Activated CD4-positive, CD25-positive, alpha-beta regulatory T cell (primary cell): ENCODE data around the gene ADAMTS14.

Source experiments
- DNase-seq, 4 experiments: peaks; one replicate each; lab custom pipeline; 2025; lab: John Stamatoyannopoulos, UW

The ADAMTS14 gene

DNA sequence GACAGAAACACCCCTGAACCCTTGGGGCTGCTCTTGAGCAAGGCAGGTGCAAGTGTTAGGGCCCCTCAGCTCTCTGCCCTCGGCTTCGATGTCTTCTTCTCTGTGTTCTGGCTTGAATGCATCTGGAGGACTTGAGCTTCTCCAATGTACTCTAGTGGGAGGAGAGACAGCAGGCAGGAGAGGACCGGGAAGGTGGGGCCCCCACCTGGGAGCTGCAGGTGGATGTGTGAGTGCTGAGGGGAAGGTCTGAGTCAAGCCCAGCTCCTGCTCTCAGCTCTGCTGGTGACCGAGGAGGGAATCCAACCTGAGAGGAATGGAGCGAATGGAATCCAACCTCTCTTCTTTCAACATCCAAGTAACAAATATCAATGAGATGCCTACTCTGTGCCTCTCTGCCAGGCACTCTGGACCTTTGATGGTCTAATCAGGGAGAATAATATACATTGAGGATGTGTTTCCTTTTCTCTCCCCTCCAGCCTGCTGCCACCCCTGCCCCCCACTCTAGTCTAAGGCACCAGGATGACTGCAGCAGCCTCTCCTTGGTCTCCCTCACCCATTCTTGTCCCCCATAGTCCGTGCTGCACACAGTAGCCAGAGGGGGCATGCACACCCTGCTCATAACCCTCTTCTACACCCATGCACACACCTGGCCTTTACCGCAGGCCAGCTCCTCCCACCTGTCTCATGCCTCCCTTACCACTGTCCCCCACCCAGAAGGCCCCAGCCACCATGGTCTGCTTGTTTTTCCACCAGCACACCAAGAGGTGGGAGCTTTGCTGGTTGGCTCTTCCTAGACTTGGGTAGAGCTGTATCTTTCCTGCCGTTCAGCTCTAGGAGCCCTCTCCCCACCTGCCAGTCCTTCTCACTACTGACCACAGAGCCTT lies 99.2 kb downstream of the ADAMTS14 start:
- DNase-seq = no peak

DNA sequence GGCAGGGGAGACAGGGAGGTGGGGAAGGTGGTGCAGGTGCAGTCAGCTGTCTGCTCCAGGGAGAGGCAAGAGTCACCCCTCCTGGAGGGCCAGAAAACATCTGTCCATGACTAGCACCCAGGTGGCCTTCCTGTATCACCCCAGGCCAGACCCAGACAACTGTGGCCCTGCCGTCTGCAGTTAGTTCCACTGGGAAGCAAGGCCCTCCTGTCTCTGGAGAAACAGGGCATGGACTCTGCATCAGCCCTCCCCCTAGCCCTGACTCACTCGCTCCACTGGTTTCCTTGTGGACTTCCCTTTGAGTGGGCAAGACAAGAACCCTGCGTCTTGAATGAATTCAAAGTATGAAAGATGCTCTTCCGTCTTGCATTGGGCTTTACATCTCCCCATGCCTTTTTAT lies 100.3 kb downstream of the ADAMTS14 start:
- no peak for DNase-seq

DNA sequence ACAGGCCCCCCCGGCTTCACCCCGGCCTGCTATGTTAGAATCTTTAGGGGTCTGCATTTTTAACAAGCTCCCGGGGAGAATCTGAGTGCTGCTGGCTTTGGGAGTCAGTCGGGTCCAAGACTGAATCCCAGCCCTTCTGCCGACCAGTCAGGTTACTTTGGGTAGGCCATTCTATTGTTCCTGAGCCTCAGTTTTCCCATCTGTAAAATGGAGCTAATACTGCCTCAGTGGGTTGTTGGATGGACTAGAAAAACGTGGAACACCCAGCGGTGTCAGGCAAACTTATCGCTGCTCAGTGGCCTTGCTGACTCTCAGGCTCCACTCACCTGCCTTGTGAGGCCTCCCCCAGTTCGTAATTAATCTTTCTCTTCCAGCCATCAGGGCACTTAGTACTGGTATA lies 101.2 kb downstream of the ADAMTS14 start:
- no peak for DNase-seq

DNA sequence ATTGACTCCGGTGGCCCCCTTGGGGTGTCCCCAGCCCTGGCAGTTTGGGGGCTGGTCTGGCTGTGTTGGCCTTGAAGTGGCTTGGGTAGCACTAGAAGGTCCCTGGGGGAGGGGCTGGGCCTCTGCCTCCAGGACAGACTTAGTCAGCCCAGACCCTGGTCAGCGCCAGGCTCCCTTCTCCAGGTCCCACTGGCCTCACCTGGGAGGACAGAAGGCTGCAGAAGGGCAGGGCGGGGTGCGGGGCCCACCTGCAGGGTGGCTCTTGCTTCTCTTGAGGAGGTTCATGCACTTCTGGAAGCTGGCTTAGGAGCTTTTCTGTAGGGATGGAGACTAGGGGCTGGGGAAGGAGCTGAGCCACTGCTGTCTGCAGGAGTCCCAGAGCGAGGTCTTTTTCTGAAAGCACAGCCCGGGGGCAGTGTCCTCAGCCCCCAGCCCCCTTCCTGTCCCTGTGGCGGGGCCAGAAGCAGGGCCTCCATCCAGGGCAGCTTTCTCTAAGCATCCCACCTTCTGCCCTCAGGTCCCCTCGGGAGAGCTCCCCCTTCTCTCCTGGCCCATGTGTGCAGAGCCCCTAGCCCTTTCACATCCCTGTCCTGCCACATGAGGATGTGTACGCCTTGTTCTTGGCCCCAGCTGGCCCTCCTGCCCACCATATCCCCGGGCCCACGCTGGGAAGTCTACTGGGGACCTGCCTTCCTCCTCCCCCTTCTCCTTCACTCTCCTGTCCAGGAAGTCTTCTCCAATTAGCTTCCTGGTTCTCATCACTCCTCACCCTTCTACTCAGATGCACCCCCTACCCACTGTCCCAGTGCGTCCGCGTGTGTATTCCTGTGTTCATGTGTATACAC lies 101.9 kb downstream of the ADAMTS14 start:
- DNase-seq = no peak

DNA sequence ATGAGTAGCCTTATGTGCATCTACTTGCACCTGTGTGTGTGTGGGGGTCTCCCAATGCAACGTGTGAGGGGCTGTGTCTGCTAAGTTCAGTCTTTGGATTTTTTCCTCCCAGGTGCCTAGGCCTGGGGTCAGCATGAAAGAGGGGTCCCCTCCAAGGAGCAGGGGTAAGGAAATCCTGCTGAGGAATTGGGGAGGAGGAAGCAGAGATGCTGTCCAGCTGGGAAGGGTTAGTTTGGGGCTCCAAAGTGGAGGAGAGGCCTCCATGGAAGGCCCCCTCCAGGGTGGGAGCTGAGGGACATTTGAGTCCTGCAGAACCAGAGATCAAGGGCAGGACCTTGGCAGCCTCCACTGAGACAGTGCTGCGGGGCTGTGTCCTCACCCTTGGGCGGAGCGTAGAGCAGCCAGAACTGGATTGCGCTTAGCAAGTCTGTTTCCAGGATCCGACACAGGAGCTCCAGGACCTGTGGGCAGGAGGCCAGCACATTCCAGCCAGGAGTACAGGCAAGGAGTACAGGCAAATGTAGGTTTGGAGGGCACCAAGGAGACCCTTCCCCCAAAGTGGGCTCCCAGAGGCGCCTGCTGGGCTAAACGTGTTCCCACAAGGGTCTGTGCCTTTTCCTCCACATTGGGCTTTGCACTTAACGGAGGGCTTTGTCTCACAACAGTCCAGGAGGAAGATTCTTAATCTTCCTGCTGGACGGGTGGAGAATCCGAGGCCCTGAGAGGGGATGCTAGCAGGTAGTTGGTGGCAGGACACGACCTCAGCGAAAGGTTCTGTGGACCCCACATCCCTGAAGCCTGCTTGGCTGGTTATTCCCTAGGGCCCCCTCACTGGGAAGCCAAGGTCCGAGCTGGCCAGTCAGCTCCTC lies 102.7 kb downstream of the ADAMTS14 start:
- DNase-seq = no peak

DNA sequence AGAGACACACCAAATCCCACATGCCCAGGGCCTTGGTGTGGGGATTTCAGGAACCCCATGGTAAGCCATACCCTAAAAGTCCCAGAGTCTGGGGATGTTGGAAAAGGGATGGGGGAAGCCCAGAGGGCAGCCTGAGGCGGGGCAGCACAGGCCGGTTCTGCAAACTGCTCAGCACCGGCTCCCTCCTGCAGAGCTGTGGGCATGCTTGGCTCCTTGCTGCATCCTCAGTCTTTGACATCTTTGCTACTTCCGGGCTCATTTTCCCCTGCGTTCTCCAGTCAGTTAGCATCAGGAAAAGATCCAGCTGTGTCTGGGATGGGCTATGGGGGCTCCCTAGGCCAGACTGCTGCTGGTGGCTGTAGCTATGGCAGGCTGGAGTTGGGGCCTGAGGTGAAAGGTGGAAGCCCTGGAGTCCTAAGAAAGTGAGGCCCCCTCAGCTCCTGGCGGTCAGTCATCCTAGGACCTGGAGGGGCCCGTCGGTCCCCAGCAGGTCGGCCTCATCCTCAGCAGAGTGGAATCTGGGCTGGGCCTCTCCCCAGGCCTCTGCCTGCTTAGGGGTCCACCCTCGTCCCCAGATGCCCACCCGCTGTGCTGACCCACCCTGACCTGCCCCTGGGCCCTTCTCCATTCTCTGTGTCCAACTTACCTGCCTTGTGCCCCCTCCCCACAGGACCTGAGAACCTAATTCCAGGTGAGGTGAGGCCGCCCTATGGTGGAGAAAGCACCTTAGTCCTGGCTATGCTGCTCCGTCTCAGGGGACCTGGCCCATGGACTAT lies 103.6 kb downstream of the ADAMTS14 start:
- DNase-seq = no peak

DNA sequence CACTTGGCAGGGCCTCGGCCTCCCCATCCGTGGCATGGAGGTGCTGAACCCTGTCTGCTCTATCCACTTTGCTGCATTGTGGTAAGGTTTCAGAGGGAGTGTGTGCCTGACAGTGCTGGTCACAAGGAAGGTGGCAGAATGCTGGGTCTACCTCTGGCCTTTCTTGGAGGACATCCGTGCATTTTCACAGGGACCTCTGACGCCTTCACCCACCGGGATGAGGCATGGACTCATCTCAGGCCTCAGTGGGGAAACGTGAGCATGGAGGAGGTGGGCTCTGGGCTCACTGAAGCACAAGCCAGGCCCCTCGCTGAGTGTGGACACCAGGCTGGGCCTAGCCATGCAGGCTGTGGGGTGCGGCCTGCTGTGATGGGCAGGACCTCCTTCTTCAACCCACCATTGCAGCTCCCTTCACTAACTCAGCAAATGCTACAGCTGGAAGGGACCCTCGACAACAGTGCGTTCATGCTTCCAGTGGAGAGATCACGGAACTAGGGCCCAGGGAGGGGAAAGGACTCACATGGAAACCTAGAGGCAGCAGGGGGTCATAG lies 104.2 kb downstream of the ADAMTS14 start:
- DNase-seq = no peak

DNA sequence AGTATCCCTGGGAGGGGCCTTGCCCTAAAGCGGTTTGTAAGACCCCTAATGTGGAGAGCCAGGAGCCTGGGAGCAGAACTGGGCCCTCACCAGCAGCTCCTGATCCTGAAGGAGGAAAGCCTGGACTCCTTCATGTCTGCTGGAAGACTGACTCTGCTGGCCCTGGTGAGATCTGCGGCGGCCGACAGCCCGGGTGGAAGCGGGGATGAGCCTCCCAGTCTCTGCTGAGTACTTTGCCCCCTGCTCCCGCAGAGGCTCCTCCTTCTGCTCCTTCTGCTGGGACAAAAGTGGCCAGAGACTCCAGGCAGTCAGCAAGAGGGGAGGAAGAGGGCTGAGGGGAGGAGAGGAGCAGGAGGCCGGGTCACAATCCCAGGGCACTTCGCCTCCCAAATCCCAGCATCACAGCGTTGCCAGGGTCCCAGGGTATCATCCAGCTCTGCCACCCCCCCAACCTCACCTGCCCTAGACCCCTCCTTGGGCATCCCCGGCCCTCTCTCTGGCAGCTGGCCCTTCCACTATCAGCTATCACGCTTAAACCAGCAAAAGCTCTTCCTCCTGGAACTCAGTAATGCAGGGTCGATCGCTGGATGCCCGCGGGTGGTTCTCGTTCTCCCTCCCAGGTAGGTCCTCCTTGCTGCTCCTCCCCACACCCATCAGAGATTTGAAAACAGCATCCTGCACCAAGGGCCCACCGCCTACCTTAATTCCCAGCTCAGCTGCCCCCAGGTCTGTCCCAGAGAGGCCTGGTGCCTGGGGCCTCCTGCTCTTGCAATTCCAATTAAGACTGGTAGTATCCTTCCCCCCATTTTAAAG lies 105.0 kb downstream of the ADAMTS14 start:
- no peak for DNase-seq

DNA sequence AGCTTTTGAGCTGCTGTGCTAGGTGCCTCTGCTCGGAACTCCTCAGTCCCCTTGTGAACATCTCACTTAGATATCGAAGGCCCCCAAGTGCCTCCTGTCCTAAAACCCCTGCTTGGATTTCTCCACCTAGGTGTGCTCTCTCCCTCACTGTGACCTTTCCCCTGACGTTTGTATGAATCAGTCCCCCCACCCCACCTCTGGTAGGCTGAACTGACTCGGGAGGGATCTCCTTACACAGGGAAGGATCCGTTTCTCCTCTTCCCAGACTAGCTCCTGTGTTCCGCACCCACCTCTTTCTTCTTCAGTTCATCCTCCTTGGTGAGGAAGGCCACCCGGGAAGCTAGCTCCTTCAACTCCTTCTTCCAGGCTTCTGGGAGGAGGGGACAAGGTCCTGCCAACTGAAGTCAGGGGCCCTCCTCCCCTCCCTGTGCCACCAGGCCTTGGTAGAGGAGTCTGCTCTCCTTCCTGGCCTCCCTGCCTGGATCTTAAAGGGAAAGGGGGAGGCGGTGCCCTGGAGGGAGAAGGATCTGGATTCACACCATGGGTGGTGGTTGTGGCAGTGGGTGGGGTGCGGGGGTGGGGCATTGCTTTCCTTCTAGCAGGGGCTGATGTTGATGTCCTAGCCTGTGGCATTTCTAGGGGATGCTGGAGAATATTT lies 106.1 kb downstream of the ADAMTS14 start:
- no peak for DNase-seq

DNA sequence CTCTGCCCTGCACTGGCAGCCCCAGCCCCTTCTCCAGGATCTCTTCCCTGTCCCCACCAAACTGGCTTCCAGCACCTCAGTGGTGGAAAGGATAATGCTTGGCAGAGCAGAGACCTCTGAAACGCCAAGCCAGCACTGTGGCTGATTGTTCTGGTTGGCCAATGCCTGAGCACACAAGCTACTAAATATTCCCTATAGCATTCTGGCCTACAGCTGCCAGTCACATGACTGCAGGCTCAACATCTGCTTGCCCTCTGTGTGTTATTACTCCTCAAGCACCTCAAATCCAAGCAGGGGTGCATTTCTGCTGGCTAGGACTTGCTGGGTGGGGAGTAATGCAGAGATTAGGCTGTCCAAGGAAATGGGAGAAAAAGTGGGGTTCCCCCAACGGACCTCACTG lies 106.8 kb downstream of the ADAMTS14 start:
- DNase-seq = no peak

DNA sequence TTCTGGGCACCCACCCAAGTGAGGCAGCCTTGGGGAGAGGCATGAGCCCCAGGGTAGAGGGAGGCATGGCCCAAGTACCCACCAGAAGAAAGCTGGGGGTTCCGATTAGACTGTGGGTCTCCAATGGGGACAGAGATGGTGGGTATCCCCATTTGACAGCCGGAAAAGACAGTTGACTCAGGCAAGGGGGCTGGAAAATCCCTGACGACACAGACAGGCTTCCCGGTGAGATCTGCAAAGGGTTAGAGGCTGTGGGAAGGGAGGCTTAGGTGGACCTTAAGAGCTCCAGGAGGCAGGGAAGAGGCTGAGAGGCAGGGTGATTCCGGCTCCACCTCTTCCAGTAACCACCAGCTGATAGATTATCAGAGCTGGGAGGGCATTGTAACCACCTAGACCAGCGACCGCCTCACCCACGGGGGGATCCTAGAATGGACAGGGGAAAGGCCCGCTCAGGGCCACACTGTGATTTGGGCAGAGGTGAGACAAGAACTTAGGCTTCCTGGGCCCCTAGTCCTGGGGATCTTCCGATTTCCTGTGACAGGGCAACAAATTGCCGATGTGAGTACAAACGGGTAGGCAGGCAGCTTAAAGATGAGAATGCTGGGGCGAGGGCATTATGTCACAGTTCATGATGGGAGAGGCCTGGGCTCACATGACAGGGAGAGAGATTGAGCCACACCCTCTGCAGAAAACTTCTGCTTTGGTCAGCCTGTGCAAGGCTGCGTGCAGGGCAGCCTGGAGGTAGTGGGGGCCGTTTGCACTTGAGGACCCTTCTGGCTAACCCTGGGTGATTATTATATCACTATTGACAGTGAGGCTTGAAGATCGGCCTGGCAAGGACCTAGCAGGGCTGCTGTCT lies 107.4 kb downstream of the ADAMTS14 start:
- no peak for DNase-seq

DNA sequence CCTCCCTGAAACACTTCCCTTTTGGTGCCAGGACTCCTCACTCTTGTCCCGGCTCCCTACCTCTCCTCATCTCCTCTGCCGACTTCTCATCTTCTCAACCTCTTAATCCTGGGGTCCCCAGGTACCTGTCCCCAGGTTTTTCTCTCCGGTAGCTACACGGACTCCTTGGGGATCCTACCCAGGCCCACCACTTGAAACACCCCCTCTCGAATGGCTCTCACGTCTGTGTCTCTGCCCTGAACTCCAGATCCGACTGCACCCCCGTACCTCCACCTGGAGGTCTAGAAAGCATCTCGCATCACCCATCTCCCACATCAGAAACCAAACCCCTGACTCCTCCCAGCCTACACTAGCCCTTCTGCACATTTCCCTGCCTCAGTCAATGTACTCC lies 108.1 kb downstream of the ADAMTS14 start:
- DNase-seq = no peak

DNA sequence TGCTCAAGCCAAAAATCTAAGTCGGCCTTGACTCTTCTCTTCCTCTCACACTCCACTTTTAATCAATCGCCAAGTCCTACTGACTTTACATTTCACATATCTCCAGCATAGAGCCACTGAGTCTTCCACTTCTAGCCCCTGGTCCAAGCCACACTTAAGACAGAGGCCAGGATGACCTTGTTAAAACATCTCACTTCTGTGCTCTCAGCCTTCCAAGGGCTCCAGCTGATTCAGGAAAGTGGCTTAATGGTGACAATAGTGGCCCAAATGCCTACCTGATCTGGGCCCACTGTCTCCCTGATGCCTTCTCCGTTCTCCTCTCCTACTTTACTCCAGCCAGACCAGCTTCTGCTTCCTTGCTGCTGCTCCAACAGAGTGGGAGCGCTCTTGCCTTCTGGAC lies 108.5 kb downstream of the ADAMTS14 start:
- DNase-seq = no peak

DNA sequence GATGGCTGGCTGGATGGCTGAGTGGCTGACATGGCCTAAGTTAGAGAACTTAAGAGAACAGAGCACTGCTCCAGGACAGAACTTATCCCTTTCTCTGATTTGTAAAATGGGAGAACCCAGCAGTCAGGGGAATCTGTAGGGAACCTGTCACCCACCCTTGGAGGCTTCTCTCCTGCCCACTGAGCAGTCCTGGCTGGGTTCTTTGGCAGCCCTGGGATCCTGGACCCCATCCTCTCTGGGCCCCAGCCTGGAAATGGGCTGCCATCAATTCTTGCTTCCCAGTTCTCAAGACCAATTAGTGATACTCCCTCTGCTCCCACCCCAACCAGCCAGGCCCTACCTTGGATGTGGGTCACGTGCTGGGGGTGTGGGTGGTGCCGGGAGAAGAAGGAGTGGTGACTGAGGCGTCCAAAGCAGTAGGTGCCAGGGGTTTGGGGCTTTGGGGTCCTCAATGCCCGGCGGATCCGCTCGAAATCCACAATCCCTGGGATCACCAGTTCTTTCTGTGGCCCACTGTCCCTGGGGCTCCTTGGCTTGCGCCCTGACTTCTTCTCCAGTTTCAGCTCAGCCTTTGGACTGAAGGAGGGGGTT lies 109.2 kb downstream of the ADAMTS14 start:
- no peak for DNase-seq

DNA sequence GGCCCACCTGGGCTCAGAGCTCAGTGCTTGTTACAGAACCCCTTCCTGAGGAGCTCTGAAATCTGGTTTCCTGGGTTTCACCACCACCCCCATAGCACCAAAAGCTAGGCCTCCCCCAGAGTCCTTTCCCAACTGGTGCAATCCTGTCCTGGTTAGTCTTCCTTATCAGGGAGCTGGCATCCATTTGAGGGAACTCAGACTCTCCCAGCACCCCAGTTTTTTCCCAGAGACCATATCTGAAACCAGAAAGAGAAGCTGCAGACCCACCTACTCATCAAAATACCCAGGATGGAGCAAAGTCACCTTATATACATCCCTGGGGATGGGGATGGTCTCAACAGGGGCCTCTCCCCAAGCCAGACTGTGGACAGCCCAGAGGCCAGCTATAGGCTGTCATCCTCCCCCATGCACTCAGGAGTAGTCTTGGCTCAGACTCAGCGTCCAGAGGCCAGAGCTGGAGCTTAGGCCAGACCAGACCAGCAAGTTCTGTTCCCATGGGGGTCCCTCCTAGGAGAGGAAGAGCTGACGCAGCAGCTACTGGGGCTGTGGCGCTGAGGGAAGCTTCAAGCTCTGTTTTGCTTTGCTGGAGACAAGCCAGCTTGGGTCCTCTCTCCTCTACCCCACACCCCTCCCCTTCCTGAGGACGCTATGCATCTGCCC lies 109.9 kb downstream of the ADAMTS14 start:
- DNase-seq = no peak

DNA sequence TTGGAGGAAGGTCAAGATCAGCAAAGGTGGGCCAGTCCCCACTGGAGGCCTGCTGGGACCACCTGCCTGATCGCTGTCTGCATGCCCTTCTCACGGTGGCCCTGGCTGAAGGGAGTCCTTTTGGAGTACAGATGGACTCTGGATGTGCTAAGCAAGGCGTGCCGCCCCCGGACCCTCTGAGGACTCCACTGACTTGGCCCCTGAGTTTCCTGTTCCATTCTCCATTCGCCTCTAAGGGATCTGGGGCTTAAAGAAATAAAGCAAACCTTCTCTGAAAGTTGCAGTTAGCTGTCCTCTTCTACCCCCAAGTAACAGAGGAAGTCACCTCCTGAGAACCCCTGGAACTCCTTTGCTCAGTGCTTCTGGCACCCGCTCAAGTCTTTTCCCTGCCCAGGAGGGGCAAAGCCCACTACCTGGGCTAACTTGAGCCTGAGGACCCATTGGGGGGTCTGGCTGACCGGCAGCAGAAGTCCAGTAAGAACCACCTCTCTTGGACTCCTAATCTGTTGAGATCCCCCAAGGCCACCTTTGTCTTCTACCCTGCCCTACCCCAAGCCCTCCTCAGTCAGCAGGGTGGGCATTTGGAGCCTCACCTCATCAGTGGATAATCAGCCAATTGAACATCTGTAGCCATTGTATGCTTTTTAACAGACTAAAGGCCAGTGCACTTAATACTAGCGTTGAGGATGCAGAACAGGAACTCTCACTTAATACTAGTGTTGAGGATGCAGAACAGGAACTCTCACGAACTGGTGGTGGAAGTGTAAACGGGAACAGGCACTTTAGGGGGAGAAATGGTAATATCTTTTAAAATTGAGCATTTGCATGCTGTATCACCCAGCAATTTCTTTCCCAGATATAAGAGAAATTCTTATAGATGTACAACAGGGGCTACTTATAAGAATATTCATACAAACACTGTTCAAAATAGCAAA lies 110.7 kb downstream of the ADAMTS14 start:
- no peak for DNase-seq

DNA sequence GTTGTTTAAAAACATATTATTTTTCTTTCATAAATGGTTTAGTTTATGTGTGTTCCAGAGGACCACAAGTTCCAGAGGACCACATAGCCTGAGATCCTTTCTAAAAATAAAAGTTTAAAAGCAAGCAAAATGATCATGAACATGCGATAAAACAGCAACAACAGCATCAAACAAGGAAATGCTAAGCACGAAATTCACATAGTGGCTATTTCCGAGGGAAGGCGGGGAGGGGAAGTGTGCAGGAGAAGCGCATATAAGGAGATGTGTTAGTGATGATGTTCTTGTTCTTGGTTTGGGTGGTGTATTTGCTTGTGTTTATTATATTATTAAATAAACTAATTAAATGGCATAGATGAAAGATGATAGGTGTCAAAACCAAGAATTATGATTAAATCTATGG lies 111.7 kb downstream of the ADAMTS14 start:
- no peak for DNase-seq
